ENCODE measurements around the gene SH2B3. TPM values are rescaled to one million over a fixed set of nuclear protein-coding genes. Genes with fewer than 3 reads are reported as not detected.
A peak's percentile ranks its signal among the peaks of the same experiment; 100 is the strongest.

The SH2B3 gene
- total RNA-seq, 1 experiment from 2014 or later, result 16.7 TPM

DNA sequence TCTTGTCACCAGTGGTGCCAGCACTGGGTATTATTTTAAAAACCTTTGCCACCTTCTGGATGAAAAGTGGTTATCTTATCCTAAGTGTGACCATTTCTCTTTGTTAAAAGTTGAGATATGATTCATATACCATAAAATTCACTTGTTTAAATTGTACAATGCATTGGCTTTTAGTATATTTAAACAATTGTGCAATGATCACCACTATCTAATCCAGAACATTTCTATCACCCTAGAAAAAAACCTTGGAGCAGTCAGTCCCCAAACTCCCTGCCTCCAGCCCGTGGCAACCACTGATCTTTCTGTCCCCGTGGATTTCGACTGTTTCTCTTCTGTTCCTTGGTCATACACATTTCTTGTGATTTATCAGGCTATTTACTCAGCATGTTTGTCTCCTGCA is 28.3 kb downstream of the SH2B3 start:
- Histone ChIP-seq H3K4me1 (ENCODE audit: low read length) (peaks cover 43% of the 10 kb centered on the region), H3K9me3 (ENCODE audit: low read length) (no peaks in the 10 kb centered on the region), H3K4me2 (ENCODE audit: low read depth, low read length, poor library complexity, severe bottlenecking) (no peak overlapping the region), H3K4me3 (ENCODE audit: low read length) (no peak overlapping the region), H2AFZ (ENCODE audit: low read length) (no peak overlapping the region), H3K79me2 (ENCODE audit: low read length) (peaks cover 79% of the 10 kb centered on the region), H4K20me1 (ENCODE audit: insufficient read depth, low read depth, low read length) (peaks cover 6% of the 10 kb centered on the region; the same call in 1 of the 2 replicates), H3K27ac (ENCODE audit: low read length) (peak overlapping the region; percentile 20; the same call in 1 of the 2 replicates), H3K9ac (ENCODE audit: low read length) (no peak overlapping the region), H3K36me3 (ENCODE audit: insufficient read depth, low read length) (no peaks in the 10 kb centered on the region), H3K9me2 (replicated peaks; ENCODE audit: insufficient read depth, low read length) (no peaks in the 10 kb centered on the region), H3K27me3 (ENCODE audit: low read length) (no peaks in the 10 kb centered on the region)
- no peak for DNase-seq

DNA sequence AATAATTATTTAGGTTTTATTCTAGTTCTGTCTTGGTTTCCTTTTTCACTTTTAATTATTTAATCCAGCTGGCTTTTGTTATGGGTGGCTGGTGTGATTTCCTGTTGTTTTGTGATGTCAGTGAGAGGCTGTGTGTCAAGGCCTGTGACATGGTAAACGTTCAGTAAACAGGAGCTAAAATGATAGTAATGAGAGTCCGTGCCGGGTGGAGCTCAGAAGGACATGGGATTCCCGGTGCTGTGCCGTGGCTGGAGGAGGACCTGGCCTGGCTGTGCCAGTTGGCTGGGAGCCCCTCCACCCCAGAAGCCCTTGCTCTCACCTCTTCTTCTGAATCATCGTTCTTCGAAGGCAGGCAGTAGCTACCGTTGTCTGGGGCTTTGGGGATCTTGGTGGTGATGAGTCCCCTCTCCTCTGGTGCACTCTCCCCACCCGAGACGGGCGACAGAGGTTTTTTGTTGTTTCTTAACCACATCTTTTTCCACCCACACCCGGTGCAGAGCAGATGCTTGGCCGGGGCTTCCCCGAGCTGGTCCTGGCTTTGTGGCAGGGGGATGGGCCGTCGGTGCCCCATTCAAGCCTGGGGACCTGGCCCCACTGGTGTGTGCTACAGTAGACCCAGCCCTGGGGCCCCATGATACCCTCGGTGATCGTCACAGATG is 29.1 kb downstream of the SH2B3 start:
- Histone ChIP-seq H3K4me2 (ENCODE audit: low read depth, low read length, poor library complexity, severe bottlenecking) (no peak overlapping the region), H3K9me2 (replicated peaks; ENCODE audit: insufficient read depth, low read length) (no peaks in the 10 kb centered on the region), H4K20me1 (ENCODE audit: insufficient read depth, low read depth, low read length) (peaks cover 3% of the 10 kb centered on the region; the same call in 1 of the 2 replicates), H3K79me2 (ENCODE audit: low read length) (peaks cover 78% of the 10 kb centered on the region), H3K27me3 (ENCODE audit: low read length) (no peaks in the 10 kb centered on the region), H3K4me3 (ENCODE audit: low read length) (no peak overlapping the region), H3K27ac (ENCODE audit: low read length) (peak overlapping the region; percentile 20), H3K36me3 (ENCODE audit: insufficient read depth, low read length) (no peaks in the 10 kb centered on the region), H3K9ac (ENCODE audit: low read length) (peak overlapping the region; percentile 22; the same call in 1 of the 2 replicates), H2AFZ (ENCODE audit: low read length) (no peak overlapping the region), H3K4me1 (ENCODE audit: low read length) (peaks cover 37% of the 10 kb centered on the region), H3K9me3 (ENCODE audit: low read length) (no peaks in the 10 kb centered on the region)
- no peak for DNase-seq

- Histone ChIP-seq H4K20me1 (ENCODE audit: insufficient read depth, low read depth, low read length) (no peaks in the 10 kb centered on the region; the same call in 1 of the 2 replicates), H3K4me2 (ENCODE audit: low read depth, low read length, poor library complexity, severe bottlenecking) (no peak overlapping the region), H3K36me3 (ENCODE audit: insufficient read depth, low read length) (no peaks in the 10 kb centered on the region), H3K9ac (ENCODE audit: low read length) (no peak overlapping the region), H3K27ac (ENCODE audit: low read length) (no peak overlapping the region), H3K9me3 (ENCODE audit: low read length) (no peaks in the 10 kb centered on the region), H3K27me3 (ENCODE audit: low read length) (no peaks in the 10 kb centered on the region), H3K9me2 (replicated peaks; ENCODE audit: insufficient read depth, low read length) (no peaks in the 10 kb centered on the region), H2AFZ (ENCODE audit: low read length) (no peak overlapping the region), H3K79me2 (ENCODE audit: low read length) (peaks cover 77% of the 10 kb centered on the region), H3K4me3 (ENCODE audit: low read length) (no peak overlapping the region), H3K4me1 (ENCODE audit: low read length) (peaks cover 28% of the 10 kb centered on the region)
- no peak for DNase-seq
These were observed 30.0 kb downstream of the SH2B3 start for GRCh38 chr12:111435661-111436201.

- no peaks in the 10 kb centered on the region for H3K36me3 ChIP-seq (ENCODE audit: insufficient read depth, low read length)
- no peaks in the 10 kb centered on the region for H3K9me3 ChIP-seq (ENCODE audit: low read length)
- H3K4me3 ChIP-seq (ENCODE audit: low read length), result no peak overlapping the region
- H3K4me1 ChIP-seq (ENCODE audit: low read length), result peaks cover 23% of the 10 kb centered on the region
- DNase-seq, result no peak
- H4K20me1 ChIP-seq (ENCODE audit: insufficient read depth, low read depth, low read length), result no peaks in the 10 kb centered on the region
- H3K79me2 ChIP-seq (ENCODE audit: low read length), result peaks cover 81% of the 10 kb centered on the region
- H2AFZ ChIP-seq (ENCODE audit: low read length), result no peak overlapping the region
- H3K27ac ChIP-seq (ENCODE audit: low read length), result no peak overlapping the region
- H3K27me3 ChIP-seq (ENCODE audit: low read length), result no peaks in the 10 kb centered on the region
- no peaks in the 10 kb centered on the region for H3K9me2 ChIP-seq (replicated peaks; ENCODE audit: insufficient read depth, low read length)
- no peak overlapping the region for H3K4me2 ChIP-seq (ENCODE audit: low read depth, low read length, poor library complexity, severe bottlenecking)
- no peak overlapping the region for H3K9ac ChIP-seq (ENCODE audit: low read length)
These were observed 30.5 kb downstream of the SH2B3 start for GRCh38 chr12:111436266-111436665.

DNA sequence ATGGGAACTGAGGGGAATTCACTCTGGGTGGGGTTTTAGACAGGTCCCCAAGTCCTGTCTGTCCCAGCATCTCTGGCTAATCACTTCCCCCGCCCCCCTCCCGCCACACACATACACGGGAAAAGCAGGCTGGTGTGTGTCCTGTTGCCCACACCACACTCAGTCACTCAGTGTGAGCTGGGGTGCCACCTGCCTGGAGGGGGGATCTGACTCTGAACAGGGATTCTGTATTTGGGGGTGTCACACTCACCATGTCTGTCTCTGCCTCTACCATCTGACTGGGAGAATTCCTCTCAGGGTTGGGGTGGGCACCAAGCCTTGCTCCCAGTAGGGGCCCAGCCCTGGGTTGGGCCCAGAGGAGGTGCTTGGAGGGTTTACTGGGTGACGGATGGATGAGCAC is 31.1 kb downstream of the SH2B3 start:
- Histone ChIP-seq H3K36me3 (ENCODE audit: insufficient read depth, low read length) (no peaks in the 10 kb centered on the region), H3K27ac (ENCODE audit: low read length) (no peak overlapping the region), H3K4me3 (ENCODE audit: low read length) (no peak overlapping the region), H4K20me1 (ENCODE audit: insufficient read depth, low read depth, low read length) (no peaks in the 10 kb centered on the region), H3K27me3 (ENCODE audit: low read length) (no peaks in the 10 kb centered on the region), H3K9me3 (ENCODE audit: low read length) (no peaks in the 10 kb centered on the region), H3K9ac (ENCODE audit: low read length) (no peak overlapping the region), H3K4me2 (ENCODE audit: low read depth, low read length, poor library complexity, severe bottlenecking) (no peak overlapping the region), H3K9me2 (replicated peaks; ENCODE audit: insufficient read depth, low read length) (no peaks in the 10 kb centered on the region), H3K79me2 (ENCODE audit: low read length) (peaks cover 85% of the 10 kb centered on the region), H3K4me1 (ENCODE audit: low read length) (peaks cover 23% of the 10 kb centered on the region), H2AFZ (ENCODE audit: low read length) (no peak overlapping the region)
- DNase-seq, result no peak

DNA sequence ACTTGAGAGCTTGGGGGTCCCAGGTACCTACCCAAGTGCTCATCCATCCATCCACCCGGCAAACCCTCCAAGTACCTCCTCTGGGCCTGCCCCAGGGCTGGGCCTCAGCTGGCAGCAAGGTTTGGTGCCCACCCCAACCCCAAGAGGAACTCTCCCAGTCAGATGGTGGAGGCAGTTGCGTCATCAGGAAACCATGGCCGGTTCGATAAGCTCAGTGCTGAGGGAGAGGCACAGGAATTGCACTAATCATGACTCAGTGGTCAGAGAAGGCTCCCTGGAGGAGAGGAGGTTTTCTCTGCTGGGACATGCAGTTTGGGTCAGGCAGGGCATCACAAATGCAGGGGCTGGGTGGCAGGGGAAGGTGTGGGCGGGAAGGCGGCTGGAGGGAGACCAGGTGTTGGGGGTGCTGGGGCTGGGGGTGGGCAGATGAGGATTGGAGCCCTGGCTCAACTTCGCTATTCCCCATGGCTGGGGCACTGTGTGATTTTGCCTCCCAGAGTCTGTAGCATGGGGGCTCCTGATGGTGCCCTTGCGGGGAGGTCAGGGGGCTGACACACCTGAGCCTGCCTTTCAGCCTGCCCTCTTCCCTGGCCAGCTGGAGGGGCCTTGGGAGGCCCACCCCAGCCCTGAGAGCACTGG is 32.2 kb downstream of the SH2B3 start:
- Histone ChIP-seq H3K9me2 (replicated peaks; ENCODE audit: insufficient read depth, low read length) (no peaks in the 10 kb centered on the region), H4K20me1 (ENCODE audit: insufficient read depth, low read depth, low read length) (no peaks in the 10 kb centered on the region), H3K9ac (ENCODE audit: low read length) (no peak overlapping the region), H3K4me2 (ENCODE audit: low read depth, low read length, poor library complexity, severe bottlenecking) (no peak overlapping the region), H3K27ac (ENCODE audit: low read length) (no peak overlapping the region), H2AFZ (ENCODE audit: low read length) (no peak overlapping the region), H3K4me1 (ENCODE audit: low read length) (peaks cover 23% of the 10 kb centered on the region), H3K9me3 (ENCODE audit: low read length) (no peaks in the 10 kb centered on the region), H3K27me3 (ENCODE audit: low read length) (no peaks in the 10 kb centered on the region), H3K4me3 (ENCODE audit: low read length) (no peak overlapping the region), H3K79me2 (ENCODE audit: low read length) (peaks cover 83% of the 10 kb centered on the region), H3K36me3 (ENCODE audit: insufficient read depth, low read length) (no peaks in the 10 kb centered on the region)
- DNase-seq, result no peak

GRCh38 chr12:111438481-111438880 is 32.8 kb downstream of the SH2B3 start:
- Histone ChIP-seq H3K4me2 (ENCODE audit: low read depth, low read length, poor library complexity, severe bottlenecking) (no peak overlapping the region), H3K9me2 (replicated peaks; ENCODE audit: insufficient read depth, low read length) (no peaks in the 10 kb centered on the region), H4K20me1 (ENCODE audit: insufficient read depth, low read depth, low read length) (no peaks in the 10 kb centered on the region), H3K27me3 (ENCODE audit: low read length) (no peaks in the 10 kb centered on the region), H3K4me3 (ENCODE audit: low read length) (no peak overlapping the region), H3K9ac (ENCODE audit: low read length) (no peak overlapping the region), H2AFZ (ENCODE audit: low read length) (no peak overlapping the region), H3K4me1 (ENCODE audit: low read length) (peaks cover 23% of the 10 kb centered on the region), H3K9me3 (ENCODE audit: low read length) (no peaks in the 10 kb centered on the region), H3K79me2 (ENCODE audit: low read length) (peaks cover 83% of the 10 kb centered on the region), H3K27ac (ENCODE audit: low read length) (no peak overlapping the region), H3K36me3 (ENCODE audit: insufficient read depth, low read length) (no peaks in the 10 kb centered on the region)
- no peak for DNase-seq

- no peaks in the 10 kb centered on the region for H3K9me2 ChIP-seq (replicated peaks; ENCODE audit: insufficient read depth, low read length)
- H3K27ac ChIP-seq (ENCODE audit: low read length), result no peak overlapping the region
- H3K9ac ChIP-seq (ENCODE audit: low read length), result no peak overlapping the region
- no peaks in the 10 kb centered on the region for H3K27me3 ChIP-seq (ENCODE audit: low read length)
- no peak overlapping the region for H3K4me3 ChIP-seq (ENCODE audit: low read length)
- peaks cover 70% of the 10 kb centered on the region for H3K79me2 ChIP-seq (ENCODE audit: low read length)
- H3K9me3 ChIP-seq (ENCODE audit: low read length), result no peaks in the 10 kb centered on the region
- H3K4me1 ChIP-seq (ENCODE audit: low read length), result peaks cover 16% of the 10 kb centered on the region
- no peak for DNase-seq
- no peaks in the 10 kb centered on the region for H4K20me1 ChIP-seq (ENCODE audit: insufficient read depth, low read depth, low read length)
- H3K4me2 ChIP-seq (ENCODE audit: low read depth, low read length, poor library complexity, severe bottlenecking), result no peak overlapping the region
- H3K36me3 ChIP-seq (ENCODE audit: insufficient read depth, low read length), result no peaks in the 10 kb centered on the region
- H2AFZ ChIP-seq (ENCODE audit: low read length), result no peak overlapping the region
These were observed 34.0 kb downstream of the SH2B3 start for GRCh38 chr12:111439657-111440151.
